ENCODE measurements around the gene OCEL1. TPM values are rescaled to one million over a fixed set of nuclear protein-coding genes. Genes with fewer than 3 reads are reported as not detected.

OCEL1 gene
- 4.7 and 5.1 TPM in 2 replicates for total RNA-seq

GRCh38 chr19:17226002-17226933 lies at the start of gene OCEL1:
Gene OCEL1 (plus strand): TSS chr19:17226226. CDS start chr19:17226248, 22 bp downstream.

DNA sequence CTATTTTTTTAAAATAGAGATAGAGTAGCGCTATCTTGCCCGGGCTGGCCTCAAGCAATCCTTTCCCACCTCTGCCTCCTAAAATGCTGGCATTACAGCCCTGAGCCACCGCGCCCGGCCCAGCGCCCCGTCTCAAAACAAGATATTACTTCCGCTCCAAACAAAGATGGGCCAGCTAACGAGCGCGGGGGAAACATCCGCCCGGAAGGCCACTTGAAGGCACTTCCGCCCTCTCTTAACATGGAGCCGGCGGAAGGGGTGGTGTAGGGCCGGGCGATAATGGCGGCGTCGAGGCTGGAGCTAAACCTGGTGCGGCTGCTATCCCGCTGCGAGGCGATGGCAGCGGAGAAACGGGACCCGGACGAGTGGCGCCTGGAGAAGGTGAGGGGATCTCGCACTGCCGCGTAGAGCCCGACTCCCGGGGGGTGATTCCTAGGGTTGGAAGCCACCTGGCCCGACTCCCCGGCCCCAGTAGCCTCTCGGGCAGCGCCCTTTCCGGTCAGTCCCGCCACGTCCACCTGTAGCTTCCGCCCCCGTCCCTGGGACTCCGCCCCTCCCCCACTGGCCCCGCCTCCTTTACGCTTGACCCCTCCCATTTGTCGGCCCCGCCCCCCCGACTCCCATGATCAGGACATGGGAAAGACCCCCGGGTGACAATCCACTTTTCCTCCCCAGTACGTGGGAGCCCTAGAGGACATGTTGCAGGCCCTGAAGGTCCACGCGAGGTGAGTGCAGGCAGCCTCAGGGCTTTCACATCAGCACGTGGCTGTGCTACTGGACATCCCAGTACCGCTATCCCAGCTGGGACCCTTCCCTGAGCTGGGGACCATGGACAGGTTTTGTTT lies 10.7 kb upstream of the OCEL1 start, which contains the start of gene USE1:
TSS of gene USE1 (plus strand) at position 231 of the 845 bp plus-strand sequence. CDS start at position 280, 49 bp downstream.

GRCh38 chr19:17245535-17245984 lies 19.5 kb downstream of the OCEL1 start, which contains the start of gene NR2F6:
Gene NR2F6 (minus strand): TSS chr19:17245919. CDS start chr19:17245220, 699 bp downstream.

DNA sequence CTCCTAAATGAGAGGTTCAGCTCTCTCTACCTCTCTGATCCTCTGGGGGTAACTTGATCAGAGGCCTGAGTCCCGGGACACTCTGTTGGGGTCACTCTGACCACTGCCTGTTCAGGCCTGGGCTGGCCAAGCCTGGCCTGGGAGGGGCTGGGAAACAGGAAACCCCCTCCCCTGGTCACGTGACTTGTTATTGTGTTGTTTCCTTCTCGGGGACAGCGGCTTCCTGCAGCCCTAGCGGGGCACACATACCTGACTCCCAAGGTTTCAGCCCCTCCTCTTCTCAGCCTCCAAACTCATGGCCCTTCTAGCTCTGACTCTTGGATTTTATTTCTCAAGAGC lies 38.6 kb downstream of the OCEL1 start, which contains the start of gene USHBP1:
TSS of gene USHBP1 (minus strand) at position 105 of the 339 bp plus-strand sequence. CDS start 446 bp downstream, outside the sequence.

GRCh38 chr19:17266975-17267788 lies 41.2 kb downstream of the OCEL1 start, which contains the start of gene BABAM1:
Gene BABAM1 (plus strand): TSS chr19:17267443. CDS start chr19:17268807, 1,364 bp downstream.

Other genes with a start within 250 kb of the OCEL1 start
- 0.45 and 0.50 TPM in 2 replicates for gene CPAMD8, start 199.4 kb upstream of the OCEL1 start, total RNA-seq
- gene HAUS8, start 150.8 kb upstream of the OCEL1 start, total RNA-seq, result 11.9 and 12.4 TPM in 2 replicates
- gene MYO9B, start 150.4 kb upstream of the OCEL1 start, total RNA-seq, result 48.4 and 52.9 TPM in 2 replicates
- 21.0 and 28.1 TPM in 2 replicates for gene USE1, start 10.9 kb upstream of the OCEL1 start, total RNA-seq
- 58.7 and 66.7 TPM in 2 replicates for gene NR2F6, start 19.7 kb downstream of the OCEL1 start, total RNA-seq
- gene USHBP1, start 38.5 kb downstream of the OCEL1 start, total RNA-seq, result not detected in 2 replicates
- gene BABAM1, start 41.2 kb downstream of the OCEL1 start, total RNA-seq, result 114 and 121 TPM in 2 replicates
- 1.5 TPM in 2 replicates for gene ANKLE1, start 55.7 kb downstream of the OCEL1 start, total RNA-seq
- 16.5 and 18.3 TPM in 2 replicates for gene ABHD8, start 77.2 kb downstream of the OCEL1 start, total RNA-seq
- 94.0 and 119 TPM in 2 replicates for gene MRPL34, start 79.6 kb downstream of the OCEL1 start, total RNA-seq
- 30.3 and 41.0 TPM in 2 replicates for gene DDA1, start 83.3 kb downstream of the OCEL1 start, total RNA-seq
- gene ANO8, start 108.6 kb downstream of the OCEL1 start, total RNA-seq, result 5.2 and 5.5 TPM in 2 replicates
- 13.7 and 16.3 TPM in 2 replicates for gene GTPBP3, start 111.3 kb downstream of the OCEL1 start, total RNA-seq
- gene PLVAP, start 151.1 kb downstream of the OCEL1 start, total RNA-seq, result not detected in 2 replicates
- gene CCDC194, start 168.0 kb downstream of the OCEL1 start, total RNA-seq, result not detected in 2 replicates
- gene BST2, start 179.4 kb downstream of the OCEL1 start, total RNA-seq, result 1.6 TPM in 1 of 2 replicates, not detected in the other
- 101 and 106 TPM in 2 replicates for gene MVB12A, start 193.8 kb downstream of the OCEL1 start, total RNA-seq
- gene TMEM221, start 222.4 kb downstream of the OCEL1 start, total RNA-seq, result under 0.01 TPM in 1 of 2 replicates, not detected in the other
- gene NXNL1, start 234.7 kb downstream of the OCEL1 start, total RNA-seq, result not detected in 2 replicates
- gene SLC27A1, start 244.3 kb downstream of the OCEL1 start, total RNA-seq, result 8.6 and 9.8 TPM in 2 replicates